Suprapubic skin (tissue), 4 donors: ENCODE results near the gene DUSP10. TPM values are rescaled to one million over a fixed set of nuclear protein-coding genes. Genes with fewer than 3 reads are reported as not detected.

Experiments
- DNase-seq, 2 donors: peaks; one replicate each; pipeline ENCODE4 v3.0.0-alpha.2; 2019; ENCODE audit warnings: low spot score in 2 of 2
- H3K27ac ChIP-seq: fragments of 200-600 bp; sonication (generic); one replicate; pipeline ENCODE4 v1.5.1; 2019
- H3K27me3 ChIP-seq: fragments of 200-600 bp; sonication (generic); one replicate; pipeline ENCODE4 v1.5.1; 2019
- H3K36me3 ChIP-seq: fragments of 200-600 bp; sonication (generic); one replicate; pipeline ENCODE4 v1.5.1; 2019
- H3K4me1 ChIP-seq: fragments of 200-600 bp; sonication (generic); one replicate; pipeline ENCODE4 v1.5.1; 2019
- H3K4me3 ChIP-seq: fragments of 200-600 bp; sonication (generic); one replicate; pipeline ENCODE4 v1.5.1; 2019; ENCODE audit warnings: mild to moderate bottlenecking
- H3K9me3 ChIP-seq: fragments of 200-600 bp; sonication (generic); one replicate; pipeline ENCODE4 v1.5.1; 2019
- EP300 ChIP-seq: sonication (generic); formaldehyde crosslinking; IDR thresholded peaks from one replicate; pipeline ENCODE4 v1.6.1; 2017; ENCODE audit warnings: antibody characterized with exemption
- POLR2A ChIP-seq, 2 donors: fragments of 450-650 bp; IDR thresholded peaks; one replicate each; pipeline ENCODE4 v1.6.1; 2017; ENCODE audit warnings: antibody characterized with exemption in 2 of 2, mild to moderate bottlenecking in 2 of 2, moderate library complexity in 2 of 2
- POLR2AphosphoS5 ChIP-seq, 3 donors: sonication (generic); formaldehyde crosslinking; IDR thresholded peaks; one replicate each; pipeline ENCODE4 v1.6.1; 2017; ENCODE audit warnings: antibody characterized with exemption in 3 of 3
- WGBS: methylation state at CpG from one replicate; pipeline ENCODE4 v1.1.5; 2018; 5-methylcytosine and 5-hydroxymethylcytosine counted together
- total RNA-seq, 4 donors: library from RNA; depleted of rRNA; stranded (reverse); fragments of >200 nt; gene quantifications; one replicate each; pipeline ENCODE4 v1.1.0, GENCODE V29; 2016
- TF ChIP-seq, protein P1 (sequence below), 2 donors: fragments of 200-600 bp in 1 of 2; fragments of 450-650 bp in 1 of 2; sonication (generic) in 1 of 2; IDR thresholded peaks; one replicate each; pipeline ENCODE4 v1.5.1; 2016 to 2019; ENCODE audit warnings: antibody characterized with exemption in 2 of 2, mild to moderate bottlenecking in 1 of 2, moderate library complexity in 1 of 2

Gene DUSP10
- total RNA-seq, 4 donors from 2014 or later: 9.5 to 18.6 (median 15.3) TPM

DNA sequence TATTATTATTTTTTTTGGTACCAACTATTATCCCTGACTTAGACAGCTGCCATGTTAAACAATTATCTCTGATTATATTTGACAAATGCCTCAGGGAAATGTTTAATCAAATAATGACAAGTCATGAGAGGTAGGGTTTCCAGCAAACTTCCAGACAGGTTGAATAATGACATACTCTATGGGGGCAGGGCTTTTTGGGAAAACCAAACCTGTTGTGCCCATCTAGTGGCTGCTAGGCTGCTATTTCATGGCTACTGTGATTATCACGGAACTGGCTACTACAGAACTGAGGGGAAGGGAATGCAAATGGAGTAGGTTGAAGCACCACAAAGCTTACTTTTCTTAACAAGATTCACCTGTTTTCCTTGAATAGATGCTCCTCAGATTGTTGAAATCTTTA, 77.6 kb downstream of the DUSP10 start:
- WGBS: 20% methylated on average over 1 of the region's 1 CpG
- TF ChIP-seq, protein P1, sequence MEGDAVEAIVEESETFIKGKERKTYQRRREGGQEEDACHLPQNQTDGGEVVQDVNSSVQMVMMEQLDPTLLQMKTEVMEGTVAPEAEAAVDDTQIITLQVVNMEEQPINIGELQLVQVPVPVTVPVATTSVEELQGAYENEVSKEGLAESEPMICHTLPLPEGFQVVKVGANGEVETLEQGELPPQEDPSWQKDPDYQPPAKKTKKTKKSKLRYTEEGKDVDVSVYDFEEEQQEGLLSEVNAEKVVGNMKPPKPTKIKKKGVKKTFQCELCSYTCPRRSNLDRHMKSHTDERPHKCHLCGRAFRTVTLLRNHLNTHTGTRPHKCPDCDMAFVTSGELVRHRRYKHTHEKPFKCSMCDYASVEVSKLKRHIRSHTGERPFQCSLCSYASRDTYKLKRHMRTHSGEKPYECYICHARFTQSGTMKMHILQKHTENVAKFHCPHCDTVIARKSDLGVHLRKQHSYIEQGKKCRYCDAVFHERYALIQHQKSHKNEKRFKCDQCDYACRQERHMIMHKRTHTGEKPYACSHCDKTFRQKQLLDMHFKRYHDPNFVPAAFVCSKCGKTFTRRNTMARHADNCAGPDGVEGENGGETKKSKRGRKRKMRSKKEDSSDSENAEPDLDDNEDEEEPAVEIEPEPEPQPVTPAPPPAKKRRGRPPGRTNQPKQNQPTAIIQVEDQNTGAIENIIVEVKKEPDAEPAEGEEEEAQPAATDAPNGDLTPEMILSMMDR (IDR thresholded peaks at IDR 0.05): no peak
- TF ChIP-seq POLR2A (IDR thresholded peaks at IDR 0.05): no peak
- no peak for TF ChIP-seq EP300

DNA sequence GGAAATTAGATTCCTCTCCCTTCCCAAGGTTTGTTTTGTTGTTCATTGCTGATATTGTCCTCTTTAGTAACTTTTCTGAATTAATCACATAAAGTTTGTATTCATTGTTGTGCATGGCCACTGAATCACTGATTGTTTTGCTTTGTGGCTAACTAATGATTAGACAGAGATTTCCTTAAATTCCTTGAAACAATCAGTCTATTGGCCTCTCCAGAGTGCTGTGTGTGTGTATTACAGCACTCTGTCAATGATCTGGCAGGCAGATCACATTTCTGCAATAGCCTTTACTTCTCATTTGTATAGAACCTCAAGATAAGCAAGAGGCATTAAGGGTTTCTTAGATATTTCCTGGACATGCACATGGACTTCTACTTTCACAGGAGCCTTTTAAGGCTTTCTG, 78.6 kb downstream of the DUSP10 start:
- Histone ChIP-seq H3K4me3 (no peak overlapping the region), H3K27ac (no peak overlapping the region), H3K9me3 (no peaks in the 10 kb centered on the region), H3K4me1 (no peaks in the 10 kb centered on the region), H3K27me3 (no peaks in the 10 kb centered on the region), H3K36me3 (no peaks in the 10 kb centered on the region)
- TF ChIP-seq EP300 (no peak), POLR2AphosphoS5 (IDR thresholded peaks at IDR 0.05) (no peak), POLR2A (IDR thresholded peaks at IDR 0.05) (no peak)
- TF ChIP-seq, protein P1 (IDR thresholded peaks at IDR 0.05): no peak
- no peak for DNase-seq

More for the DNA sequence above, 77.6 kb downstream of the DUSP10 start:
- no peak for DNase-seq
- Histone ChIP-seq H3K4me3 (no peak overlapping the region), H3K27me3 (no peaks in the 10 kb centered on the region), H3K27ac (no peak overlapping the region), H3K4me1 (no peaks in the 10 kb centered on the region), H3K9me3 (no peaks in the 10 kb centered on the region), H3K36me3 (no peaks in the 10 kb centered on the region)

DNA sequence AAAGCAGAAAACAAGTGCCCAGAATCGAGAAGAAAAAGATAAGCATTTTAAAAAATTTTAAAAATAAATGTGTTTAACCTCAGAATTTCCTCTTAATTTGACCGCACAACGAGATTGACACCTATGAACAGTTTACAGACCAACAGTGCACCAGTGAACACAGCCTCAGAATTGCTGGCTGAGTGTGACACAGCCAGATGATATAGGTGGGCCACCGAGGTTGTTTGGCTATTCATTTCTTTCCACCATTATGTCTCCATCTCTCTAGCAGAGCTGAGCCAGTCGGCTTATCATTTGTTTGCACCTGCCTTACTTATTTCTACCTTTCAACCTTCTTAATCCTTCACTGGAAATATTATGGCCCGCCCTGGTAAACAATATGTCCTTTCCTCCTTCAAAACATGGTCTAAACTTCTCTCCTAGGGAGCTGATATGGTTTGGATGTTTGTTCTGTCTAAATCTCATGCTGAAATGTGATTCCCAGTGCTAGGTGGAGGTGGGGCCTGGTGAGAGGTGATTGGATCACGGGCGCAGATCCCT, 86.1 kb downstream of the DUSP10 start:
- DNase-seq: no peak

More for the DNA sequence above, 86.1 kb downstream of the DUSP10 start:
- Histone ChIP-seq H3K4me3 (no peak overlapping the region), H3K9me3 (no peaks in the 10 kb centered on the region), H3K27me3 (no peaks in the 10 kb centered on the region), H3K36me3 (no peaks in the 10 kb centered on the region), H3K27ac (no peak overlapping the region), H3K4me1 (no peaks in the 10 kb centered on the region)
- TF ChIP-seq, protein P1 (IDR thresholded peaks at IDR 0.05): no peak
- TF ChIP-seq POLR2A (IDR thresholded peaks at IDR 0.05) (no peak), EP300 (no peak), POLR2AphosphoS5 (IDR thresholded peaks at IDR 0.05) (no peak)
- 93% methylated on average over 8 of the region's 8 CpGs for WGBS
